HepG2 (cell line): ENCODE results near the gene PPP1R12B. TPM values are rescaled to one million over a fixed set of nuclear protein-coding genes. Genes with fewer than 3 reads are reported as not detected.

ENCODE experiments used
- ATAC-seq: fragments of 200-7000 bp; cut with Tn5 transposase; 3 replicates; pipeline ENCODE4 v1.9.1; 2020; ENCODE audit warnings: mild to moderate bottlenecking, moderate library complexity
- BruUV-seq: library from RNA; stranded (reverse); fragments of 400-500 nt; replicated peaks from 2 replicates; lab custom pipeline; 2021; lab: Mats Ljungman, UMichigan
- CTCF ChIA-PET: fragments of 300-600 bp; formaldehyde crosslinking; extraction: SDS; loops from one replicate; lab custom pipeline; 2021; ENCODE audit warnings: low total read pairs, inconsistent platforms, low intra/inter-chr PET ratio; lab: Yijun Ruan, JAX
- POLR2A ChIA-PET: fragments of 350-600 bp; sonication (Branson Sonifier 250); formaldehyde crosslinking; loops from one replicate; lab custom pipeline; 2020; ENCODE audit warnings: antibody characterized with exemption, inconsistent platforms; lab: Yijun Ruan, JAX
- DNase-seq: peaks from one replicate; pipeline ENCODE4 v3.0.0-alpha.2; 2015; ENCODE audit warnings: low spot score
- FAIRE-seq: peaks from 3 replicates; lab custom pipeline; 2011; peaks lifted over from hg19 to GRCh38; lab: Jason Lieb, UNC
- H2AFZ ChIP-seq: one replicate; pipeline ENCODE4 v1.6.1; 2011; ENCODE audit warnings: low read length, inconsistent platforms
- H3K27ac ChIP-seq: fragments of 300-600 bp; 3 replicates; pipeline ENCODE4 v1.8.0; 2011; ENCODE audit warnings: mixed run types, mild to moderate bottlenecking, mixed read lengths, low read length, inconsistent platforms; ENCODE audit not compliant: insufficient read depth; ENCODE audit errors: extremely low read length
- H3K27me3 ChIP-seq, 2 experiments: fragments of 200-600 bp in 1 of 2; 2 replicates in 1 of 2; 3 replicates in 1 of 2; pipeline versions ENCODE4 v1.6.0 to v1.8.0; 2011; ENCODE audit warnings: low read length in 2 of 2, mild to moderate bottlenecking in 2 of 2, moderate library complexity in 2 of 2, inconsistent platforms in 1 of 2; ENCODE audit not compliant: insufficient read depth in 2 of 2, control insufficient read depth in 1 of 2
- H3K36me3 ChIP-seq, 2 experiments: fragments of 200-600 bp in 1 of 2; replicated peaks in 1 of 2; 2 replicates in 1 of 2; 3 replicates in 1 of 2; pipeline versions ENCODE4 v1.5.1 to v1.8.0; 2011; ENCODE audit warnings: low read length in 2 of 2, inconsistent platforms in 1 of 2; ENCODE audit not compliant: insufficient read depth in 2 of 2, control insufficient read depth in 1 of 2
- H3K4me1 ChIP-seq: 2 replicates; pipeline ENCODE4 v1.5.1; 2012; ENCODE audit warnings: low read length, inconsistent platforms; ENCODE audit not compliant: insufficient read depth
- H3K4me2 ChIP-seq: 2 replicates; pipeline ENCODE4 v1.6.0; 2011; ENCODE audit warnings: low read depth, low read length, inconsistent platforms
- H3K4me3 ChIP-seq, 3 experiments: fragments of 200-600 bp in 1 of 3; sonication (generic), shearing (Covaris generic) in 1 of 3; replicated peaks in 1 of 3; 2 replicates each; pipeline ENCODE4 v1.5.1; 2011 to 2016; ENCODE audit warnings: low read length in 3 of 3, inconsistent platforms in 2 of 3, low read depth in 2 of 3, mild to moderate bottlenecking in 2 of 3, control low read depth in 1 of 3, mixed read lengths in 1 of 3; ENCODE audit not compliant: insufficient read depth in 1 of 3
- H3K79me2 ChIP-seq: one replicate; pipeline ENCODE4 v1.6.1; 2011; ENCODE audit warnings: low read length, inconsistent platforms; ENCODE audit not compliant: insufficient read depth
- H3K9ac ChIP-seq: 2 replicates; pipeline ENCODE4 v1.6.0; 2011; ENCODE audit warnings: mild to moderate bottlenecking, low read depth, low read length, inconsistent platforms; ENCODE audit not compliant: insufficient read depth
- H3K9me3 ChIP-seq: 2 replicates; pipeline ENCODE4 v1.5.1; 2012; ENCODE audit warnings: mild to moderate bottlenecking, low read length
- H4K20me1 ChIP-seq: 2 replicates; pipeline ENCODE4 v1.6.0; 2011; ENCODE audit warnings: inconsistent platforms, mild to moderate bottlenecking, low read length, moderate library complexity; ENCODE audit not compliant: insufficient read depth
- ARID2 ChIP-seq: sonication (generic); formaldehyde crosslinking; IDR thresholded peaks from 2 replicates; pipeline ENCODE4 v1.8.1; 2022; ENCODE audit warnings: mild to moderate bottlenecking, missing genetic modification reagents, borderline replicate concordance
- DNMT3B ChIP-seq: conservative IDR thresholded peaks from 2 replicates; pipeline ENCODE4 v1.6.1; 2016; ENCODE audit warnings: missing biosample characterization, control low read depth
- EED ChIP-seq: sonication (generic); formaldehyde crosslinking; IDR thresholded peaks from 2 replicates; pipeline ENCODE4 v1.5.0; 2020; ENCODE audit warnings: mild to moderate bottlenecking, missing genetic modification reagents
- ELF1 ChIP-seq: sonication (generic); formaldehyde crosslinking; IDR thresholded peaks from 2 replicates; pipeline ENCODE4 v1.4.0; 2020; ENCODE audit warnings: missing genetic modification reagents
- KDM3A ChIP-seq: IDR thresholded peaks from 2 replicates; pipeline ENCODE4 v1.6.1; 2018; ENCODE audit warnings: low read depth, missing compliant biosample characterization
- SOX6 ChIP-seq, 2 experiments: fragments of 450-650 bp in 1 of 2; sonication (generic) in 1 of 2; formaldehyde crosslinking in 1 of 2; IDR thresholded peaks; 2 replicates each; pipeline versions ENCODE4 v1.4.0 to v1.6.1; 2017 to 2020; ENCODE audit warnings: antibody characterized with exemption in 1 of 2, mild to moderate bottlenecking in 1 of 2, missing genetic modification reagents in 1 of 2
- TEAD2 ChIP-seq: sonication (generic); formaldehyde crosslinking; IDR thresholded peaks from 2 replicates; pipeline ENCODE4 v1.9.0; 2021; ENCODE audit warnings: missing genetic modification reagents
- ZC3H4 ChIP-seq: sonication (generic); formaldehyde crosslinking; IDR thresholded peaks from 2 replicates; pipeline ENCODE4 v1.4.0; 2020; ENCODE audit warnings: missing genetic modification reagents, borderline replicate concordance
- ZFP62 ChIP-seq: sonication (generic); formaldehyde crosslinking; IDR thresholded peaks from 2 replicates; pipeline ENCODE4 v1.4.0; 2020; ENCODE audit warnings: missing genetic modification reagents
- ZNF260 ChIP-seq: sonication (generic); formaldehyde crosslinking; IDR thresholded peaks from 2 replicates; pipeline ENCODE4 v1.4.0; 2020; ENCODE audit warnings: missing genetic modification reagents, low read depth, mild to moderate bottlenecking, borderline replicate concordance
- WGBS: methylation state at CpG from one replicate; pipeline ENCODE4 v1.1.6; 2017; ENCODE audit warnings: low lambda C conversion rate; 5-methylcytosine and 5-hydroxymethylcytosine counted together
- in situ Hi-C: cut with HindIII; loops from 2 replicates; pipeline ENCODE4 v1.10.0; 2017; ENCODE audit warnings: low pct_unique_long_range_greater_than_20kb; ENCODE audit not compliant: extremely low pct_ligation_motif_present
- intact Hi-C: fragments of 100-400 bp; cut with micrococcal nuclease; formaldehyde crosslinking; loops from one replicate; pipeline ENCODE4 v1.10.0; 2022; ENCODE audit not compliant: unreplicated experiment
- polyA plus RNA-seq, 8 experiments: library from polyadenylated mRNA; depleted of rRNA in 3 of 8; stranded (reverse) in 7 of 8; unstranded in 1 of 8; fragments of >200 nt; fragmentation: Illumina TruSeq in 4 of 8; extraction: Trizol in 4 of 8; gene quantifications; 2 replicates each; pipeline versions ENCODE4 v1.2.1 to v1.2.3, GENCODE V29; 2011 to 2016; ENCODE audit warnings: low read depth in 4 of 8, missing spikeins in 1 of 8, mixed read lengths in 1 of 8; ENCODE audit not compliant: insufficient read depth in 1 of 8
- total RNA-seq, 5 experiments: library from RNA; depleted of rRNA; stranded (reverse); fragments of >200 nt; fragmentation: Illumina TruSeq; extraction: Trizol; gene quantifications; 2 replicates each; pipeline ENCODE4 v1.2.3, GENCODE V29; 2016; ENCODE audit warnings: low read depth in 1 of 5
- TF ChIP-seq, protein P1 (sequence below): IDR thresholded peaks from 2 replicates; pipeline ENCODE4 v1.6.1; 2016; ENCODE audit warnings: low read depth, missing genetic modification reagents, missing compliant biosample characterization
- TF ChIP-seq, protein P2 (sequence below): sonication (generic); formaldehyde crosslinking; IDR thresholded peaks from 2 replicates; pipeline ENCODE4 v1.4.0; 2020; ENCODE audit warnings: missing genetic modification reagents
- TF ChIP-seq, protein P3 (sequence below): sonication (generic); formaldehyde crosslinking; IDR thresholded peaks from 2 replicates; pipeline ENCODE4 v1.4.0; 2020; ENCODE audit warnings: missing genetic modification reagents

Gene PPP1R12B
- total and polyA plus RNA-seq, 2 of the 13 experiments (the other 11 are each of a cell fraction or from before 2014, with no cell fraction given), result 12.0 to 13.6 TPM

DNA sequence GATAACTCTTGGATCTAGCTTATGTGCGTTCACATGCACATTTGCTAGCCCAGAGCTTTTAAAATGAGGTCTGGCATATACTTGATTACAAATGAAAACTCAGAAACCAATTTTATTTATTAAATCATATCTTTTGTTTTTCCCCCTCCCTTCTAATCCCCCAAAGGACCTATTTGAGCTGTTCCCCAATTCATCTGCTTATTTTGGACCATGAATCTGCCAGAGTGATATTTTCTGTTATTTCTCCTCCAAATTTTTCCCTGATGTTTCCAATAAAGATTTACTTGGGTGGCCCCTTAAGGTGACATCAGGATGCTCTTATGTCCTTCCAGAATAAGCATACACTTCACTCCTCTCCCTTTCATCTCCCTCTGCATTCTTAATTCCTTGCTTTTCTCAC is 238.4 kb downstream of the PPP1R12B start:
- in situ Hi-C loops, result no loop called here
- Histone ChIP-seq H3K27ac (no peak overlapping the region), H3K4me2 (no peak overlapping the region), H3K27me3 (no peaks in the 10 kb centered on the region), H3K4me1 (peaks cover 29% of the 10 kb centered on the region), H3K79me2 (no peaks in the 10 kb centered on the region), H4K20me1 (no peaks in the 10 kb centered on the region), H3K9me3 (no peaks in the 10 kb centered on the region), H3K9ac (no peak overlapping the region), H3K36me3 (peaks cover 0 to 3% of the 10 kb centered on the region in 2 experiments; a peak in 2 of 5 replicates), H2AFZ (no peak overlapping the region), H3K4me3 (no peak overlapping the region)
- intact Hi-C loops, result no loop called here
- ChIA-PET POLR2A (no interaction called here), CTCF (no interaction called here)
- ATAC-seq (no peak), DNase-seq (no peak), FAIRE-seq (no peak)
- 100% methylated on average over 1 of the region's 1 CpG for WGBS
- BruUV-seq, result no TSS peak
- TF ChIP-seq ZNF260 (CRISPR knock-in tag) (no peak), ZFP62 (CRISPR knock-in tag) (no peak), SOX6 (IDR thresholded peaks at IDR 0.05) (no peak), SOX6 (CRISPR knock-in tag; IDR thresholded peaks at IDR 0.05) (no peak), DNMT3B (CRISPR knock-in tag) (no peak), EED (no peak), ARID2 (CRISPR knock-in tag) (no peak), KDM3A (CRISPR knock-in tag) (no peak), ELF1 (CRISPR knock-in tag) (no peak), ZC3H4 (CRISPR knock-in tag) (no peak), TEAD2 (CRISPR knock-in tag) (no peak)
- TF ChIP-seq, protein P1, sequence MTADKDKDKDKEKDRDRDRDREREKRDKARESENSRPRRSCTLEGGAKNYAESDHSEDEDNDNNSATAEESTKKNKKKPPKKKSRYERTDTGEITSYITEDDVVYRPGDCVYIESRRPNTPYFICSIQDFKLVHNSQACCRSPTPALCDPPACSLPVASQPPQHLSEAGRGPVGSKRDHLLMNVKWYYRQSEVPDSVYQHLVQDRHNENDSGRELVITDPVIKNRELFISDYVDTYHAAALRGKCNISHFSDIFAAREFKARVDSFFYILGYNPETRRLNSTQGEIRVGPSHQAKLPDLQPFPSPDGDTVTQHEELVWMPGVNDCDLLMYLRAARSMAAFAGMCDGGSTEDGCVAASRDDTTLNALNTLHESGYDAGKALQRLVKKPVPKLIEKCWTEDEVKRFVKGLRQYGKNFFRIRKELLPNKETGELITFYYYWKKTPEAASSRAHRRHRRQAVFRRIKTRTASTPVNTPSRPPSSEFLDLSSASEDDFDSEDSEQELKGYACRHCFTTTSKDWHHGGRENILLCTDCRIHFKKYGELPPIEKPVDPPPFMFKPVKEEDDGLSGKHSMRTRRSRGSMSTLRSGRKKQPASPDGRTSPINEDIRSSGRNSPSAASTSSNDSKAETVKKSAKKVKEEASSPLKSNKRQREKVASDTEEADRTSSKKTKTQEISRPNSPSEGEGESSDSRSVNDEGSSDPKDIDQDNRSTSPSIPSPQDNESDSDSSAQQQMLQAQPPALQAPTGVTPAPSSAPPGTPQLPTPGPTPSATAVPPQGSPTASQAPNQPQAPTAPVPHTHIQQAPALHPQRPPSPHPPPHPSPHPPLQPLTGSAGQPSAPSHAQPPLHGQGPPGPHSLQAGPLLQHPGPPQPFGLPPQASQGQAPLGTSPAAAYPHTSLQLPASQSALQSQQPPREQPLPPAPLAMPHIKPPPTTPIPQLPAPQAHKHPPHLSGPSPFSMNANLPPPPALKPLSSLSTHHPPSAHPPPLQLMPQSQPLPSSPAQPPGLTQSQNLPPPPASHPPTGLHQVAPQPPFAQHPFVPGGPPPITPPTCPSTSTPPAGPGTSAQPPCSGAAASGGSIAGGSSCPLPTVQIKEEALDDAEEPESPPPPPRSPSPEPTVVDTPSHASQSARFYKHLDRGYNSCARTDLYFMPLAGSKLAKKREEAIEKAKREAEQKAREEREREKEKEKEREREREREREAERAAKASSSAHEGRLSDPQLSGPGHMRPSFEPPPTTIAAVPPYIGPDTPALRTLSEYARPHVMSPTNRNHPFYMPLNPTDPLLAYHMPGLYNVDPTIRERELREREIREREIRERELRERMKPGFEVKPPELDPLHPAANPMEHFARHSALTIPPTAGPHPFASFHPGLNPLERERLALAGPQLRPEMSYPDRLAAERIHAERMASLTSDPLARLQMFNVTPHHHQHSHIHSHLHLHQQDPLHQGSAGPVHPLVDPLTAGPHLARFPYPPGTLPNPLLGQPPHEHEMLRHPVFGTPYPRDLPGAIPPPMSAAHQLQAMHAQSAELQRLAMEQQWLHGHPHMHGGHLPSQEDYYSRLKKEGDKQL (CRISPR knock-in tag), result no peak
- TF ChIP-seq, protein P2, sequence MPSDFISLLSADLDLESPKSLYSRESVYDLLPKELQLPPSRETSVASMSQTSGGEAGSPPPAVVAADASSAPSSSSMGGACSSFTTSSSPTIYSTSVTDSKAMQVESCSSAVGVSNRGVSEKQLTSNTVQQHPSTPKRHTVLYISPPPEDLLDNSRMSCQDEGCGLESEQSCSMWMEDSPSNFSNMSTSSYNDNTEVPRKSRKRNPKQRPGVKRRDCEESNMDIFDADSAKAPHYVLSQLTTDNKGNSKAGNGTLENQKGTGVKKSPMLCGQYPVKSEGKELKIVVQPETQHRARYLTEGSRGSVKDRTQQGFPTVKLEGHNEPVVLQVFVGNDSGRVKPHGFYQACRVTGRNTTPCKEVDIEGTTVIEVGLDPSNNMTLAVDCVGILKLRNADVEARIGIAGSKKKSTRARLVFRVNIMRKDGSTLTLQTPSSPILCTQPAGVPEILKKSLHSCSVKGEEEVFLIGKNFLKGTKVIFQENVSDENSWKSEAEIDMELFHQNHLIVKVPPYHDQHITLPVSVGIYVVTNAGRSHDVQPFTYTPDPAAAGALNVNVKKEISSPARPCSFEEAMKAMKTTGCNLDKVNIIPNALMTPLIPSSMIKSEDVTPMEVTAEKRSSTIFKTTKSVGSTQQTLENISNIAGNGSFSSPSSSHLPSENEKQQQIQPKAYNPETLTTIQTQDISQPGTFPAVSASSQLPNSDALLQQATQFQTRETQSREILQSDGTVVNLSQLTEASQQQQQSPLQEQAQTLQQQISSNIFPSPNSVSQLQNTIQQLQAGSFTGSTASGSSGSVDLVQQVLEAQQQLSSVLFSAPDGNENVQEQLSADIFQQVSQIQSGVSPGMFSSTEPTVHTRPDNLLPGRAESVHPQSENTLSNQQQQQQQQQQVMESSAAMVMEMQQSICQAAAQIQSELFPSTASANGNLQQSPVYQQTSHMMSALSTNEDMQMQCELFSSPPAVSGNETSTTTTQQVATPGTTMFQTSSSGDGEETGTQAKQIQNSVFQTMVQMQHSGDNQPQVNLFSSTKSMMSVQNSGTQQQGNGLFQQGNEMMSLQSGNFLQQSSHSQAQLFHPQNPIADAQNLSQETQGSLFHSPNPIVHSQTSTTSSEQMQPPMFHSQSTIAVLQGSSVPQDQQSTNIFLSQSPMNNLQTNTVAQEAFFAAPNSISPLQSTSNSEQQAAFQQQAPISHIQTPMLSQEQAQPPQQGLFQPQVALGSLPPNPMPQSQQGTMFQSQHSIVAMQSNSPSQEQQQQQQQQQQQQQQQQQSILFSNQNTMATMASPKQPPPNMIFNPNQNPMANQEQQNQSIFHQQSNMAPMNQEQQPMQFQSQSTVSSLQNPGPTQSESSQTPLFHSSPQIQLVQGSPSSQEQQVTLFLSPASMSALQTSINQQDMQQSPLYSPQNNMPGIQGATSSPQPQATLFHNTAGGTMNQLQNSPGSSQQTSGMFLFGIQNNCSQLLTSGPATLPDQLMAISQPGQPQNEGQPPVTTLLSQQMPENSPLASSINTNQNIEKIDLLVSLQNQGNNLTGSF (CRISPR knock-in tag), result no peak
- TF ChIP-seq, protein P3, sequence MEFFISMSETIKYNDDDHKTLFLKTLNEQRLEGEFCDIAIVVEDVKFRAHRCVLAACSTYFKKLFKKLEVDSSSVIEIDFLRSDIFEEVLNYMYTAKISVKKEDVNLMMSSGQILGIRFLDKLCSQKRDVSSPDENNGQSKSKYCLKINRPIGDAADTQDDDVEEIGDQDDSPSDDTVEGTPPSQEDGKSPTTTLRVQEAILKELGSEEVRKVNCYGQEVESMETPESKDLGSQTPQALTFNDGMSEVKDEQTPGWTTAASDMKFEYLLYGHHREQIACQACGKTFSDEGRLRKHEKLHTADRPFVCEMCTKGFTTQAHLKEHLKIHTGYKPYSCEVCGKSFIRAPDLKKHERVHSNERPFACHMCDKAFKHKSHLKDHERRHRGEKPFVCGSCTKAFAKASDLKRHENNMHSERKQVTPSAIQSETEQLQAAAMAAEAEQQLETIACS (CRISPR knock-in tag), result no peak
